C4-2B (cell line): ENCODE measurements around the gene FUS.

ENCODE experiments used
- ZFX ChIP-seq: fragments of 450-650 bp; IDR thresholded peaks from 2 replicates; pipeline ENCODE4 v1.6.1; 2017
- TF ChIP-seq, protein P1 (sequence below): fragments of 450-650 bp; conservative IDR thresholded peaks from 2 replicates; pipeline ENCODE4 v1.5.1; 2017; ENCODE audit warnings: mild to moderate bottlenecking

DNA sequence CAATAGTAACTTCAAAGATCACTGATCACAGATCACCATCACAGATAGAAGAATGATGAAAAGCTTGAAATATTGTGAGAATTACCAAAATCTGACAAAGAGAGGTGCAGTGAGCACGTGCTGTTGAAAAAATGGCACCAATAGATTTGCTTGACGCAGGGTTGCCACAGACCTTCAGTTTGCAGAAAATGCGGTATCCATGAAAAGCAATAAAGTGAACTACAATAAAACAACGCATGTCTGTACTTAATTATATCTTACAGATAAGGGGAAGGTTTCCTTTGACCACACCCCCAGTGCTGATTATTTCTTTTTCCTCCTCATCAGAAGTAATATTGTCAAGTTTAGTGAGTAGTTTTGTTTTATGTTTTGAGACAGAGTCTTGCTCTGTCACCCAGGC is 58.1 kb downstream of the FUS start:
- TF ChIP-seq, protein P1, sequence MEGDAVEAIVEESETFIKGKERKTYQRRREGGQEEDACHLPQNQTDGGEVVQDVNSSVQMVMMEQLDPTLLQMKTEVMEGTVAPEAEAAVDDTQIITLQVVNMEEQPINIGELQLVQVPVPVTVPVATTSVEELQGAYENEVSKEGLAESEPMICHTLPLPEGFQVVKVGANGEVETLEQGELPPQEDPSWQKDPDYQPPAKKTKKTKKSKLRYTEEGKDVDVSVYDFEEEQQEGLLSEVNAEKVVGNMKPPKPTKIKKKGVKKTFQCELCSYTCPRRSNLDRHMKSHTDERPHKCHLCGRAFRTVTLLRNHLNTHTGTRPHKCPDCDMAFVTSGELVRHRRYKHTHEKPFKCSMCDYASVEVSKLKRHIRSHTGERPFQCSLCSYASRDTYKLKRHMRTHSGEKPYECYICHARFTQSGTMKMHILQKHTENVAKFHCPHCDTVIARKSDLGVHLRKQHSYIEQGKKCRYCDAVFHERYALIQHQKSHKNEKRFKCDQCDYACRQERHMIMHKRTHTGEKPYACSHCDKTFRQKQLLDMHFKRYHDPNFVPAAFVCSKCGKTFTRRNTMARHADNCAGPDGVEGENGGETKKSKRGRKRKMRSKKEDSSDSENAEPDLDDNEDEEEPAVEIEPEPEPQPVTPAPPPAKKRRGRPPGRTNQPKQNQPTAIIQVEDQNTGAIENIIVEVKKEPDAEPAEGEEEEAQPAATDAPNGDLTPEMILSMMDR, result no peak
- TF ChIP-seq ZFX, result no peak
